H9 (cell line): ENCODE results near the gene RBL1. TPM values are rescaled to one million over a fixed set of nuclear protein-coding genes. Genes with fewer than 3 reads are reported as not detected.

ENCODE experiments used
- DNase-seq: peaks from one replicate; pipeline ENCODE4 v3.0.0-alpha.2; 2017
- H2AFZ ChIP-seq: one replicate; pipeline ENCODE4 v1.6.1; 2013; ENCODE audit warnings: mild to moderate bottlenecking, low read length, control low read depth, moderate library complexity
- H2AK5ac ChIP-seq: 2 replicates; pipeline ENCODE4 v1.6.1; 2013; ENCODE audit warnings: low read length, control low read depth, mixed read lengths; ENCODE audit not compliant: insufficient read length
- H2BK120ac ChIP-seq: one replicate; pipeline ENCODE4 v1.6.1; 2013; ENCODE audit warnings: low read depth, mild to moderate bottlenecking, low read length, control low read depth, inconsistent platforms; ENCODE audit not compliant: poor library complexity, severe bottlenecking
- H2BK12ac ChIP-seq: 2 replicates; pipeline ENCODE4 v1.6.1; 2013; ENCODE audit warnings: low read length, control low read depth, mixed read lengths, low read depth; ENCODE audit not compliant: insufficient read length
- H2BK15ac ChIP-seq: 2 replicates; pipeline ENCODE4 v1.6.1; 2013; ENCODE audit warnings: low read depth, low read length, control low read depth
- H2BK20ac ChIP-seq: one replicate; pipeline ENCODE4 v1.6.1; 2013; ENCODE audit warnings: low read depth, mild to moderate bottlenecking, low read length, control low read depth, inconsistent platforms; ENCODE audit not compliant: poor library complexity, severe bottlenecking
- H2BK5ac ChIP-seq: 2 replicates; pipeline ENCODE4 v1.6.1; 2013; ENCODE audit warnings: low read length, control low read depth, mixed read lengths; ENCODE audit not compliant: insufficient read length
- H3K14ac ChIP-seq: 2 replicates; pipeline ENCODE4 v1.6.1; 2013; ENCODE audit warnings: low read length, control low read depth; ENCODE audit not compliant: insufficient read depth
- H3K18ac ChIP-seq: 2 replicates; pipeline ENCODE4 v1.6.1; 2013; ENCODE audit warnings: low read depth, mild to moderate bottlenecking, mixed read lengths, low read length, control low read depth; ENCODE audit not compliant: insufficient read length
- H3K23ac ChIP-seq: 2 replicates; pipeline ENCODE4 v1.6.1; 2013; ENCODE audit warnings: low read length, control low read depth, mixed read lengths, low read depth; ENCODE audit not compliant: insufficient read length
- H3K23me2 ChIP-seq: 2 replicates; pipeline ENCODE4 v1.6.1; 2013; ENCODE audit warnings: low read depth, mild to moderate bottlenecking, mixed read lengths, low read length, control low read depth; ENCODE audit not compliant: insufficient read length, poor library complexity, severe bottlenecking
- H3K27ac ChIP-seq: 2 replicates; pipeline ENCODE4 v1.5.1; 2013; ENCODE audit warnings: low read length, control low read depth, mixed read lengths, low read depth; ENCODE audit not compliant: insufficient read length
- H3K27me3 ChIP-seq: 2 replicates; pipeline ENCODE4 v1.6.1; 2013; ENCODE audit warnings: low read length, control low read depth, inconsistent platforms; ENCODE audit not compliant: insufficient read depth
- H3K4ac ChIP-seq: 2 replicates; pipeline ENCODE4 v1.6.1; 2013; ENCODE audit warnings: low read depth, mild to moderate bottlenecking, control low read depth, inconsistent platforms, low read length, moderate library complexity
- H3K4me1 ChIP-seq: 2 replicates; pipeline ENCODE4 v1.6.1; 2013; ENCODE audit warnings: low read length, control low read depth, inconsistent platforms; ENCODE audit not compliant: insufficient read depth
- H3K4me2 ChIP-seq: 2 replicates; pipeline ENCODE4 v1.6.1; 2013; ENCODE audit warnings: low read length, control low read depth, mixed read lengths; ENCODE audit not compliant: insufficient read length, insufficient read depth
- H3K56ac ChIP-seq: 2 replicates; pipeline ENCODE4 v1.6.1; 2013; ENCODE audit warnings: low read depth, mild to moderate bottlenecking, mixed read lengths, low read length, control low read depth; ENCODE audit not compliant: insufficient read length
- H3K79me1 ChIP-seq: 2 replicates; pipeline ENCODE4 v1.6.1; 2013; ENCODE audit warnings: low read depth, mild to moderate bottlenecking, moderate library complexity, low read length, control low read depth, inconsistent platforms; ENCODE audit not compliant: insufficient read depth, poor library complexity, severe bottlenecking
- H3K79me2 ChIP-seq: 2 replicates; pipeline ENCODE4 v1.6.1; 2013; ENCODE audit warnings: low read length, control low read depth, inconsistent platforms; ENCODE audit not compliant: insufficient read depth
- H3K9ac ChIP-seq: 2 replicates; pipeline ENCODE4 v1.6.1; 2013; ENCODE audit warnings: low read length, control low read depth, mixed read lengths; ENCODE audit not compliant: insufficient read length; ENCODE audit errors: extremely low read depth
- H3K9me3 ChIP-seq: one replicate; pipeline ENCODE4 v1.6.1; 2013; ENCODE audit warnings: low read depth, low read length, inconsistent platforms; ENCODE audit not compliant: control insufficient read depth
- H3T11ph ChIP-seq: one replicate; pipeline ENCODE4 v1.6.1; 2013; ENCODE audit warnings: mild to moderate bottlenecking, low read length, control low read depth, inconsistent platforms
- H4K20me1 ChIP-seq: one replicate; pipeline ENCODE4 v1.6.1; 2013; ENCODE audit not compliant: control insufficient read depth, insufficient read length, insufficient read depth
- H4K5ac ChIP-seq: 2 replicates; pipeline ENCODE4 v1.6.1; 2013; ENCODE audit warnings: low read depth, mild to moderate bottlenecking, mixed read lengths, low read length, control low read depth; ENCODE audit not compliant: insufficient read length
- H4K8ac ChIP-seq: replicated peaks from 2 replicates; pipeline ENCODE4 v1.6.1; 2013; ENCODE audit warnings: low read length, control low read depth, mixed read lengths, low read depth; ENCODE audit not compliant: insufficient read length
- H4K91ac ChIP-seq: 2 replicates; pipeline ENCODE4 v1.6.1; 2013; ENCODE audit warnings: low read depth, mild to moderate bottlenecking, moderate library complexity, mixed read lengths, low read length, control low read depth; ENCODE audit not compliant: insufficient read length
- H3K27ac Mint-ChIP-seq, 3 experiments: 2 replicates in 2 of 3; 3 replicates in 1 of 3; pipeline ENCODE4 v1.8.0; 2020 to 2021; ENCODE audit warnings: mixed read lengths in 3 of 3, mild to moderate bottlenecking in 1 of 3, moderate library complexity in 1 of 3
- H3K27me3 Mint-ChIP-seq: 2 replicates; pipeline ENCODE4 v1.8.0; 2021; ENCODE audit warnings: low read depth, mild to moderate bottlenecking, moderate library complexity, mixed read lengths
- H3K36me3 Mint-ChIP-seq, 3 experiments: 2 replicates in 2 of 3; 3 replicates in 1 of 3; pipeline ENCODE4 v1.8.0; 2020 to 2021; ENCODE audit warnings: low read depth in 3 of 3, mixed read lengths in 3 of 3; ENCODE audit not compliant: insufficient read depth in 1 of 3
- H3K4me1 Mint-ChIP-seq, 2 experiments: 2 replicates each; pipeline ENCODE4 v1.8.0; 2020; ENCODE audit warnings: mixed read lengths in 2 of 2
- H3K4me3 Mint-ChIP-seq, 2 experiments: 2 replicates in 1 of 2; 3 replicates in 1 of 2; pipeline ENCODE4 v1.8.0; 2020 to 2021; ENCODE audit warnings: mild to moderate bottlenecking in 2 of 2, mixed read lengths in 2 of 2, moderate library complexity in 1 of 2
- H3K9me3 Mint-ChIP-seq, 2 experiments: 2 replicates in 1 of 2; 3 replicates in 1 of 2; pipeline ENCODE4 v1.8.0; 2020; ENCODE audit warnings: mild to moderate bottlenecking in 2 of 2, mixed read lengths in 2 of 2, moderate library complexity in 1 of 2
- CTCF ChIP-seq: fragments of 200-600 bp; sonication (generic); conservative IDR thresholded peaks from 3 replicates; pipeline ENCODE4 v1.8.0; 2021; ENCODE audit warnings: antibody characterized with exemption, mild to moderate bottlenecking
- WGBS: extraction: QIAGEN DNeasy Blood & Tissue Kit; methylation state at CpG from one replicate; pipeline ENCODE4 v1.1.7; 2013; ENCODE audit warnings: missing lambda C conversion rate, low lambda C conversion rate, mixed read lengths; ENCODE audit not compliant: insufficient read length; ENCODE audit errors: extremely low coverage; 5-methylcytosine and 5-hydroxymethylcytosine counted together
- total RNA-seq: library from RNA; stranded (reverse); gene quantifications from 2 replicates; pipeline ENCODE4 v1.2.1, GENCODE V29; 2021

Gene RBL1
- total RNA-seq, 1 experiment from 2014 or later = 14.1 TPM

GRCh38 chr20:36951198-36951978, 144.4 kb downstream of the RBL1 start, which contains the start of gene SAMHD1:
SAMHD1 (minus strand) TSS chr20:36951708; CDS start chr20:36951643, 65 bp downstream.
- Histone ChIP-seq H3K14ac (no peak within 1 kb of the TSS; the same call in 1 of the 2 replicates), H4K8ac (no peak within 1 kb of the TSS), H3K23ac (no peak within 1 kb of the TSS), H3T11ph (no peak within 1 kb of the TSS), H3K79me2 (no peaks in the 10 kb centered on the region), H4K91ac (no peak within 1 kb of the TSS), H3K9ac (peak within 1 kb of the TSS; percentile 33), H3K27ac (no peak within 1 kb of the TSS), H3K4ac (no peak within 1 kb of the TSS), H2AFZ (no peak within 1 kb of the TSS), H2AK5ac (no peak within 1 kb of the TSS), H3K4me2 (peak within 1 kb of the TSS; percentile 84), H3K27me3 (no peaks in the 10 kb centered on the region), H3K9me3 (no peaks in the 10 kb centered on the region), H3K79me1 (no peaks in the 10 kb centered on the region), H3K18ac (no peak within 1 kb of the TSS), H2BK20ac (no peak within 1 kb of the TSS), H3K23me2 (peaks cover 9% of the 10 kb centered on the region), H2BK5ac (no peak within 1 kb of the TSS), H2BK12ac (no peak within 1 kb of the TSS), H2BK120ac (no peak within 1 kb of the TSS), H4K5ac (no peak within 1 kb of the TSS), H2BK15ac (no peak within 1 kb of the TSS; the same call in 1 of the 2 replicates), H3K4me1 (peaks cover 8% of the 10 kb centered on the region; the same call in 1 of the 2 replicates), H4K20me1 (no peaks in the 10 kb centered on the region), H3K56ac (no peak within 1 kb of the TSS)
- TF ChIP-seq CTCF = no peak
- WGBS = no CpG with 5 or more reads among the region's 66 CpGs
- peaks cover 34 to 36% of the 10 kb centered on the region in 2 experiments for H3K4me1 Mint-ChIP-seq
- peak within 1 kb of the TSS; percentile 82 to 87 (median 83); a peak in 3 of 7 replicates for H3K27ac Mint-ChIP-seq
- H3K4me3 Mint-ChIP-seq = peak within 1 kb of the TSS; percentile 93 to 95
- H3K27me3 Mint-ChIP-seq = peaks cover 6% of the 10 kb centered on the region
- peaks cover under 1 to 10% (median 7%) of the 10 kb centered on the region in 3 experiments; a peak in 5 of 7 replicates for H3K36me3 Mint-ChIP-seq
- H3K9me3 Mint-ChIP-seq = peaks cover 2 to 3% of the 10 kb centered on the region in 2 experiments; a peak in 2 of 5 replicates
- peak; percentile 99 for DNase-seq
